HCEC 1CT (cell line): ENCODE results near the gene CACNA1C.

Source experiments
- DNase-seq: peaks from one replicate; pipeline ENCODE4 v3.0.0-alpha.2; 2017

The CACNA1C gene

DNA sequence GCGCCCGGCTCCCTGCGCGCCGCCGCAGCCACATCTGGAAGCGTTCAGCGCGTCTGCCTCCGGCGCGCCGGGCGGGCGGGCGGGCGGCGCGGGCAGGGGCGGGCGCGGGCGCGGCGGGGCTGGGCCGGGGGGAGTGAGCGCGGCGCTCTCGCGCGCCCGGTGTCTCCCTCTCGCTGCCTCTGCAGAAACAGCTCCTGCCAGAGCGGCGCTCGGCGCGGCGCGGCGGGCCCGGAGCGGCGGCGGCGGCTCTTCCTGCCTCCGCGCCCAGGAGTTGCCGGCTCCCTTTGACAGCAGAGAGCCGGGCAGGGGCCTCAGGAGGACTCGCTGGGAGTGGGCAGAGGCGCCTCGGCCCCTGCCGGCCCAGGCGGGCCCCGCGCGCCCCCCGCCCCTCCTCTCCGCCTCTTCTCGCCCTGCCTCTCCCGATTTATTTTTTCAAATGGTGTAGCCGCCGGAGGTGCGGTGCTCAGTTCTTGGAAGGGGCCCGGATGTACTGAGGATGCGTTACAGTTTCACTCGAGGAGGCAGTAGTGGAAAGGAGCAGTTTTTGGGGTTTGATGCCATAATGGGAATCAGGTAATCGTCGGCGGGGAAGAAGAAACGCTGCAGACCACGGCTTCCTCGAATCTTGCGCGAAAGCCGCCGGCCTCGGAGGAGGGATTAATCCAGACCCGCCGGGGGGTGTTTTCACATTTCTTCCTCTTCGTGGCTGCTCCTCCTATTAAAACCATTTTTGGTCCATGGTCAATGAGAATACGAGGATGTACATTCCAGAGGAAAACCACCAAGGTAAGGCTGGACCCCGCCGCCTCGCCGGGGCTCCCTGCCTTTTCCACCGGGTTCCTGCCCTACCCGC is at the start of gene CACNA1C:
Gene CACNA1C (plus strand): TSS at position 162 of the 853 bp plus-strand sequence. CDS start 576 bp downstream, at position 738.
- peak; percentile 40 for DNase-seq

- DNase-seq: peak; percentile 40
Measured at GRCh38 chr12:2003676-2004112, 49.1 kb upstream of the CACNA1C start.

DNA sequence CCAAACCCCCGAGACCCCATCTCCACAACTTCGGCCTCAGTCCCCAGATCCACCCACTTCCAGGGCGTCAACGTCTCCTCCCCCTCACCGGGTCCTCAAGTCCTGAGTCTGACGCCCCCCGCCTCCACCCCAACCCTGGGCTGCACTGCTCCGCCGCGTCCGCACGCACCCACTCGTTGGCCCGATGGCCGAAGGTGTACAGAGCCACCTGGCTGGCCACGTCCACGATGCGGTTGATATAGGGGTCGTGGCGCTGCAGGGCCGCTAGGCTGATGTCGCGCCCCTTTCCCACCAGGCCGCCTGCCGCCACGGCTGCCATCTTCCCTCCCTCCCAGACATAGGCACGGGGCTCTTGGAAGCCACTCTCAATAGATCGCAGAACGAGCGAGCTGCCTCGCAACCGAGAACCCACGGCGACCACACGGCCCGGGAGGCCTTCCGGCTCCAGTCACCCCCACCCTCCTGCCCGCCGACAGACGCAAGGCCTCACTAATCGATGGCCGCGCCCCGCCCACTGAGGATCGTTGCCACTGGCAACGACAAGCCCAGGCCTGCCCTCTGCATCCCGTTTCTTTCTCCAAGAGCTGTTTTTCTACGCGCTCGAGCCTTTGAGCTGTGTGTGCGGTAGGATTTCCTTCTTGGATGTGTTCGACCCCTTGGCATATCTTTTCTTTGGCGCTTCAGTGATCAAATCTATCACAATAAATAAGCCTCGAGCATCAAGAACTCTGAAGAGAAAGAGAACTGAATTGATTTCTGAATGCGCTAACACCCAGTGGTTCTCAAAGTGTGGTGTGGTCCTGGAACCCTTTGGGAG is 48.5 kb upstream of the CACNA1C start, which contains the start of gene DCP1B:
Gene DCP1B (minus strand): TSS at position 345 of the 817 bp plus-strand sequence. CDS start 26 bp downstream, at position 319.
- DNase-seq: peak; percentile 95

- peak; percentile 73 for DNase-seq
Measured at GRCh38 chr12:2008677-2009076, 44.1 kb upstream of the CACNA1C start.

DNA sequence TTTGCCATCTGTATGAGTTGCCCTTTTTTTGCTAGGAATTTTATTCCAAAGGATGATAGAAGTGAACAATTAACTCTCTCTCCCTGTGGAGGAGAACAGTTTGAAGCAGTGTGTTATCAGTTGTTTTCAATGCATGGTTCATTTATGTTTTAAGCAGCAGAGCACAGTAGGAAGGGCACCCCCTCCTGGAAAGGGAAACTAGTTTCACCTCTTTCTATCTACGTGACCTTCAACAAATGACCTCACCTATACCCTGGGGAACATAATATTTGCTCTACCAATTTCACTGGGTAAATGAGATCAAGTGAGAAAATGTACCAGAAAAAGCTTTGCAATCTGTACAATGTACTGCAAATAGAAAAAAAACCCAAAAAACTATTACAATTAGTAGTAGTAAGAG is 43.2 kb upstream of the CACNA1C start:
- DNase-seq: no peak

GRCh38 chr12:2011643-2012607 is 40.9 kb upstream of the CACNA1C start:
- no peak for DNase-seq

DNA sequence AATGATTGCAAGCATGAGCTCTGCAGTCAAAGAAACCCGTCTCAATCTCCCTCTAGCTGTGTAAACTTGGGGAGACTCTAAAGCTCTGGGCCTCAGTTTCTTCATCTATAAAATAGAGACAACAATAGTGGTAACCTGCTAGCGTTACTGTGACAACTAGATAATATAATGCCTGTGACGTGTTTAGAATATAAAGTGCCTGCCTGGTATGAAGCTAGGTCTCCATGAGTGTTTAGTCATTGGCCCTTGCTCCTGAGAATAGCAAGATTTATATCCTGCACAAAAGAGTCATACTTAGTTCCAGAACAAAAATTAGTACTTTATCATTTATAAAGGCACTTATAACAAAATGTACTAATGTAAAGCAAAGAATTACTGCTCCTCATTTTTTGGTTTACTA is 39.7 kb upstream of the CACNA1C start:
- DNase-seq: no peak

DNA sequence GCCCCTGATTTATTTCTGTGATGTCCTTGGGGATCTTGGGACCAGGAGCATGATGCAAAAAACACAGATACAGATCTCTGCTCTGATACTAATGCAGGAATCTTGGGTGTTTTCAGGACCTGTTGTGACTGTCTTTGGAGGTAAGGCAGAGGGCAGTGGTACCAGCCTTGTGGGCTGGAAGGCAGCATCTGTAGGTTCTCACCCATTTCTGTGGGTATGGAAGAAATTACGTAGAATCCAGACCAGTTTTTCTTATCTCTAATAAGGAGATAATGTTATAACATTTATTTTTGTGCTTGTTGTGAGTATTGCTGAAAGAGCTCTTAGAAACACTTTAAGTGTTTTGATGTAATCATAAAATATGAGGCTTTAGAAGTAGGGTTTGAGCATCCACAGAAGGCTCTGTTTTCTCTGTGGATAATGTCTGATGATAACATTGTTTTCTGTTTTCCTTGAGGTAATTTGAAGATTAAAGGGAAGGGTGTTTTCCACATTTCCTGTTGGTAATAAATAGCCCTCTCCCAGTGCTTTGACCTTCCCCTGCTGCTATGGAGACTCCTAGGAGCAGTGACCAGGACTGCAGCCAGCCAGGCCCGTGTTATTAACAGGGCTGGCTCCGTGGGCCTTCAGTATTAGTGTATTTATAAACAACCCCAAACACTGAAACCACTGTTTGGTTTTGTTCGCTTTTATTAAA is 39.1 kb upstream of the CACNA1C start:
- DNase-seq: no peak

- DNase-seq: no peak
Measured at GRCh38 chr12:2014231-2014630, 38.6 kb upstream of the CACNA1C start.

GRCh38 chr12:2016862-2017545 is 35.8 kb upstream of the CACNA1C start:
- DNase-seq: no peak

GRCh38 chr12:2017546-2018337 is 35.0 kb upstream of the CACNA1C start:
- no peak for DNase-seq

GRCh38 chr12:2018391-2018790 is 34.4 kb upstream of the CACNA1C start:
- DNase-seq: no peak

DNA sequence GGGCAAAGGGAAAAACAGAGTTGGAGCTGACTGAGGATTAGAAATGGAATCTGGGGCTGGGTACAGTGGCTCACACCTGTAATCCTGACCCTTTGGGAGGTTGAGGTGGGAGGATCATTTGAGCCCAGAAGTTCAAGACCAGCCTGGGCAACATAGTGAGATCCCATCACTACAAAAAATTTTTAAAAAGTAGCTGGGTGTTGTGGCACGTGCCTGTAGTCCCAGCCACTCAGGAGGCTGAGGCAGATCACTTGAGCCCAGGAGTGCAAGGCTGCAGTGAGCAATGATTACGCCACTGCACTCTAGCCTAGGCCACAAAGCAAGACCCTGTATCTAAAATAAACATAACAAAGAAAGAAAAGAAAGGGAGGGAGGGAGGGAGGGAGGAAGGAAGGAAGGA is 33.7 kb upstream of the CACNA1C start:
- no peak for DNase-seq

- DNase-seq: no peak
Measured at GRCh38 chr12:2020511-2020910, 32.3 kb upstream of the CACNA1C start.

GRCh38 chr12:2023365-2023764 is 29.4 kb upstream of the CACNA1C start:
- DNase-seq: no peak

- DNase-seq: no peak
Measured at GRCh38 chr12:2027351-2027750, 25.4 kb upstream of the CACNA1C start.

DNA sequence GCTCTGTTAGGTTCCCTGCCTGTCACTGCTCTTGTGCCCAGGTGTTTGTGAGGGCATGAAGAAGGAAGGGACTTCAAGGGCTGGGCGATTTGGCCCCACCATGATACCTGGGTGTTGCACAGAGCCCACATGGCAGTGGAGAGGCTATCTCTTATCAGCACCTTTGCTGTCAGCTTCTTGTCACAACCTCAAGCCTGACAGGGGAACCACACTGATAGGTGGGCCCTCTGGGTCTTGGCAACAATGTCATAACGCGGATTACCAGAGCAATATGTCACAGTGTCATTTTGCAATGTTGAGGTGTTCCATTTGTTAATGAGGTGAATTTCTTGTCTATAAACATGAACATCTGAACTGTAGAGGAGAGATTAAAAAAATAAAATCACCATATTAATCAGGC is 22.9 kb upstream of the CACNA1C start:
- no peak for DNase-seq

DNA sequence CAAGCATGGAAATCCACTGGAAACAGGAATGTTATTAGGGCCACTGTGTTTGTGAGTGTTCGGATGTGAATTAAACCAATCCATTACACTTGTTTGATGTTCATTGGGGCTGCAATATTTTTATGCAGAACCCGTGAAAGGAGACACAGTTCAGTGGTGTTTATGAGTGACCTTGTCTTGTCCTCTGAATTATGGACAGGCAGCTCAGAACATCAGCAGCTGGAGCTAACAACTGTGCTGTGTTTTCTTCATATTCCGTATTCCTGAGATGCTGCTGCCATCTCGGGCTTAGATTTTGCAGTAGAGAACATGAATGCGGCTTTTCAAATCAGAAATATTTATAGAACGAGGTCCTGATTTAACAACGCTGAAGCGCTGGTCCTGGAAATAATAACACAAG is 20.3 kb upstream of the CACNA1C start:
- DNase-seq: no peak

GRCh38 chr12:2034633-2035430 is 18.0 kb upstream of the CACNA1C start:
- DNase-seq: peak; percentile 65
